Stimulated activated CD4-positive, alpha-beta T cell treated with anti-CD3 and anti-CD28 coated beads, Interleukin-1b, Interleukin-23, amount 100 ng/mL, for 48 hours (primary cell): ENCODE results near the gene IKZF1.
A peak's percentile ranks its signal among the peaks of the same experiment; 100 is the strongest.

ENCODE experiments used
- DNase-seq: peaks from one replicate; pipeline ENCODE4 v3.0.0-alpha.2; 2020

IKZF1 gene

DNA sequence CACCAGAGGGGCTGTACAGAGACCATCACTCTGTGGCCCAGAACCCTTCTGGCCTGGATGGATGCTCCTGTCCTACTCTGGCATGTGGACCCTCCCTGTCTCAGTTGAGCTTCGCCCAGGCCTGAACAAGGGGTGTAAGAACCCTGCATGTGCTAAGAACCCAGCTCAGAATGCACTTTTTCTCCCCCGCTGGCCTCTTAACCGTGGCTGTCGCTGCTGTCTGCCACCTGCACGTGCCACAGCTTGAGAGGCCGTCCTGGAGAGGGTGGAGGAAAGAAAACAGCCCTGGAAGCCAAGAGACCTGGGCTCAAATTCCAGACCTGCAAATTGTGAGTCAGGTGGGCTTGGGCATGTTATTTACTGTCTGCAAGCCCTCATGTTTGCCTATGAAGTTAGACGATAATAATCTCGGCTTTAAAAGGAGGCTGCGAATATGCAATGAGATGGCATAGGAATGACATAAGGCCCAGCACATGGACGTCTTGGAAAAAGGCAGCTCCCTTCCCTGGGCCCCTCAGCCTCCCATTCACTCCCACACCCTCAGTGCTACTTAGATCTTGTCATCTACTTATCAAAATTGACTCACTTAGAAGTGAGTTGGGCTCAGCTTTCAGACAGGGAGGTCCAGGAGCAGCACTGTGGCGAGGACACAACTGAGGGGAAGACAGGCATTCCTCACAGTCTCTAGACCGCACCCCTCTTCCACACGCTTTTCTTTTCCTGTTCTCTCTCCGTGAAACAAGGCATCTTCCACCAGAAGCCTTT, 114.2 kb downstream of the IKZF1 start:
- DNase-seq, result no peak

DNA sequence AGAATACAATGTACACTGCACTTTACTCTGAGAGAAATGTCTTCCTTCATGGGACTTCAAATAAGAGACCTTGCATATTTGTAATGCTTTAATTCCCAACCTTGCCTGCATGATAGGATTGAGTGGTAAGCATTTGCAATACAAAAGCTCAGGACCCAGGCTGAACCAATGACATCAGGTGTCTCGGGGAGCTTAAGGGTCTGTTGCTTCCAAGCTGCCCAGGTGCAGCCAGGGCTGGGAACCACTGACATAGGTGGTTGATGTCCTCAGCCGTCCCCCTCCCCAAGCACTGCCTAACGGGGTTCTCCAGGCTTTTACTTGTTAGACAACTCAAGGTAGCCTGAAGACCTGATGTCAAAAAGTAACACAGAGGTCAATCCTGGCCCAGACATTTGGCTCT, 116.5 kb downstream of the IKZF1 start:
- DNase-seq, result no peak

DNA sequence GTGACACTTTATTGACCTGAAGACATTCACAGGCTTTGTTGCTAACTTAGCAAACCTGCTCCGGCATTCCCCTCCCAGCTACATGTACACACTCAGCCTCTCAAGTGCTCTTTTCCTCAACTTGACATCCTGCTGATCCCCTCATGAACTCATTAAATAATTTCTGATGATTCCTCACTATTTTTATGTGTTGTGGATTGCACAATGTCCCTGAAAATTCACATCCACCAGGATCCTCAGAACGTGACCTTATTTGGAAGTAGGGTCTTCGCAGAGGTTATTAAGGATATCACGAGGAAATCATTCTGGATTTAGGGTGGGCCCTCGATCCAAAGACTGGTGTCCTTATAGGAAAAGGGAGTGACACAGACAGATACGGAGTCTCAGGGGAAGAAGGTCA, 118.3 kb downstream of the IKZF1 start:
- no peak for DNase-seq

DNA sequence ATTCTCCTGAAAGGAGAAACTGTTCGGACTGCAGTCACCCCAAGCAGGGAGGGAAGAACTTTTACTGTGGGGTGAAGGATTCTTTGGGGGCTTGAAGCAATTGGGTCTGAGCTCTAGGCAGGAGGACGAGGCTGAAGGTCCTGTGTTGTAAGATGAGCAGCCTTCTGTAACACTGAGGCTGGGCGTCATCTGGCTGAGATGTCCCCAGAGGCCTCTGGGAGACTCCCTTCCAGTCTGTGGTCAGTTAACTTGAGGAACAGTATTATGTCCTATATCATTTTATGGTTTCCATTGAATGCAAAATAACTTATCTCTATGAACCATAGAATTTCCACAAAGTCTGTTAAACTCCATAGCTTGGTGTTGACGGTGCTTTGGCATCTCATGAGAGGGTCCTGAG, 119.3 kb downstream of the IKZF1 start:
- DNase-seq, result no peak

DNA sequence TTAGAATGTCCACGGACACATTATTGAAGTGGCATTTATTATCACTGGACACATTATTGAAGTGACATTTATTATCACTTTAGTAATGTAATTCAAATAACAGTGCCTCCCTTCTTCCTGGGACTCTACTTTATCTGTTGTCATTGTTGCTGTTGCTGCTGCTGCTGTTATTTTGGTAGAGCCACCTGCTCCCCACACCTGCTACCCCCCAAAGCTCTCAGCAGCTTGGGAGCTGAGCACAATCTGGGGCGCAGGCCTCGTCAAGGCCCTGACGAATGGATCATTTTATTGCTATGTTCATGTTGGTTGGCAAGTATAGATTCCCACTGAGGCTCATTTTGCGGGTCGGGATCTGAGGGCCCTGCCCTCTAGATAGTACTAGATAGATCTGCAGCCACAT, 120.8 kb downstream of the IKZF1 start:
- no peak for DNase-seq

DNA sequence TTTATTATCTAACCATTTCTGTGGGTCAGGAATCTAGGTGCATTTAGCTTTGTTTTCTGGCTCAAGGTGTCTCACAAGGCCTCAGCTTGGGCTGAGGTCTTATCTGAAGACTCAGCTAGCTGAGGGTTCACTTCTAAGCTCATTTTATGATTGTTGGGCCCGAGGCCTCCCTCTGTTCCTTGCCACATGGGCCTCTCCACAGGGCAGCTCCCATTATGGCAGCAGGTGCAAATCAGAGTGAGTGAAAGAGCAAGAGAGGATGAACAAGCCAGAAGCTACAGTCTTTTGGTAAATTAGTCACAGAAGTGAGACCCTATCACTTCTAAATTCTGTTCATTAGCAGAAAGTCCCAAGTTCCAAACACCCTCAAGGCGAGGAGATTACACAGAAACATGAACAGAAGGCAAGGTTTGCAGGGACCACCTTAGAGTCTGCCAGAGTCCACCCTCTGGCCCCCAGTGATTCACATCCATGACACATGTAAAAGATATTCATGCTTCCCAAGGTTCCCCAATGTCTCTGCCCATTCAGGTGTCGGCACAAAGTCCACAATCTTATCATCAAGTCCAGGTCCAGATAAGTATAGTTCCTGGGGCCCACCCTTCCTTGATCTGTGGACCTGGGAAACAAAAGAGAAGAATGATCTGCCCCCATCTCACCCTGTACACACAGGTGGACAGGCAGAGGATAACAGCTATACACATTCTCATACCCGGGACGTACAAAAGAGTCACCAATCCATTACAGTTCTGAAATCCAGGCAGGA, 121.9 kb downstream of the IKZF1 start:
- no peak for DNase-seq

DNA sequence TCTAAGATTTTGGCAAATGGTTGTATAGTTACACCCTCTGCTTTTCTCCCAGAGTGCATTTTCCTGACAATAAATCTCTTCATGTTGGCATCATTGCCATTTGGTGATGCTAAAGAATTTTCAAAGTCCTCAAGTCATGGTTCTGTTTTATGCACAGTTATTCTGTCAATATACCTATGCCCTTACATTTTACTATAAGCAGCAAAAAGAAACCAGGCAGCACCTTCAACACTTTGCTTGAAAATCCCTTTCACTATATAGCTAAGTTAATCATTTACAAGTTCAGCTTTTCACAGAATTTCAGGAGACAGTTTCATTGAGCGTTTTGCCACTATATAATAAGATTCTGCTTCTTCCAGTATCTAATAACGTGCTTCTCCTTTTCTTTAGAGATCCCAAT, 123.0 kb downstream of the IKZF1 start:
- DNase-seq, result no peak

DNA sequence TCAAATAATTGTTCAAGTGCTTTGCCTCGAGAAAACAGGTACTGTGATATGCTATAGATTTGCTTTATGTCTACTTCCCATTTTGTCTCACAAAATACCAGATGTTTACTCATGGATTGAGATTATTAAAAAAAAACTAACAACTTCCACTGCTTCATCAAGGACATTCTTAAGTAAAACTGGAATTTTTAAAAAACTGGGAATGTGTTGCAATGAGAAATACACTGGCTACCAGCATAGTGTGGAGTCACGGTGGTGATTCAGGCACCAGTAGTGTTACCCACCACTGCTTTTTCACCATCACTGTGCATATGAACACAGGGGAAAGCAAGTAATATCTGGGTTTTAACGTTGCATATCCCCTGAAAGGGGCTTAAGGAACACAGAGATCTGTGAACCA, 124.4 kb downstream of the IKZF1 start:
- no peak for DNase-seq

DNA sequence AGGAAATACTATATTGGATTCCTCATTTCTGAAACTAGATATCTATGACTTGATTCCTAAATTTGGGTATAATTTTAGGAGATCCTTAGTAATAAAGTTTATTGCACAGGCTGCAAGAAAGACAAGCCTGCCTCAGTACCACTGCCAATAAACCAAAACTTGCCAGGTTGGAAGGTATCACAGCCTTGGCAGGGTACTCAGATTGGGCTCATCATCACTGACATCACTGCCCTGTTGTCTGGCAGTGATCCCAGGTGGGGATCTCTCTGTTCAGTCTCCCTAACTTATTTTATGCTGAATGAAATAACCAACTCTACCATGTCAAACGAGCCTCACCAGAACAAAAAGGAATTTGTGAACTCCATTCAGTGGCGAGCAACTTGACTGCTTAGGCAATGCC, 126.8 kb downstream of the IKZF1 start:
- no peak for DNase-seq

DNA sequence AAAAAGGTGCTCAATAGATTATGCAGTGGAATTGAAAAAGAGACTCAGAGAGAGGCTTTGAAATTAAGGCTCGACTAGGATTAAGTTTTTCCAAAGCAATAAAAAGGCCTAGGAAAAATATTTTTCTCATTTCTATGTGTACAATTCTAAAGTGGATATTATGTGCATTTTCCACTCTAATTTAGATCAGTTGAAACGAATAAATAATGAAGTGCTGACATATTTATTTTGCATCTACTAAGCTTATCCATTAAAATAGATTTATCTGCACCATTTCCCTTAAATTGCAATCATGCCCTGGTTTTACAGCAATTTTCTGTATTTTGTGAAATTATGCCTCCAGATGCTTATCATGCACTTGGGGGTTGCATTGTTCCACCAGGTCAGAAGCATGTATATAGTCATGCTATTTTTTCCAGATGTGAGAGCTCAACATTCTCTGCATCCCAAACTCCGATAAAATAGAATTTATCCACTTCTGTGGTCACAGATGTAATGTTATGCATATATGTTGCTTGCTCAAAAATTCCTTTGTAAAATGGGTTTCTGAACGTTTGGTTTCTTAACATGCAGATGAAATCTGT, 127.3 kb downstream of the IKZF1 start:
- DNase-seq, result no peak

DNA sequence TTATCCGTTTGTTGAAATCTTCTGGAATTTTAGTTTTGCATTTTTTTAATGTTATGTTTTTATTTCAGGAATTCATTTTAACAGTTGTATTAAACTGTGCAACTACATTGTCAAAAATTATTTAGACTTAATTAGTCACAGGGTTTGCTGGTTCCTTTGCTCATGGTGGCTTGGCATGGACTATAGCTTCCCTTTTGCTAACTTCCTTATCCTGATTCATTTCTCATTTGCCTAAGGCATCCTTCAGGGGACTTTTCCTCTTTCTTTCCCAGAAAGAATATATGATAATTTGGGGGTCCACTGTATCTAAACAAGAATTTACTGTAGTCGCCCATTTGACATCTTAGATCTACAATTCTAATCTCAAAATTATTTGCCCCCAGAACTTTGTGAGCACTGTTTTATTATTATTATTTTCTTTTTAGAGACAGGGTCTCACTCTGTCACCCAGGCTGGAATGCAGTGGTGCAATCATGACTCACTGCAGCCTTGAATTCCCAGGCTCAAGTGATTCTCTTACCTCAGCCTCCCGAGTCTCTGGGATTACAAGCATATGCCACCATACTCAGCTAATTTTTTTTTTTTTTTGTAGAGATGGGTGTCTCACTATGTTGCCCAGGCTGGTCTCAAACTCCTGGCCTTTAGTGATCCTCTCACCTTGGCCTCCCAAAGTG, 131.8 kb downstream of the IKZF1 start:
- no peak for DNase-seq

DNA sequence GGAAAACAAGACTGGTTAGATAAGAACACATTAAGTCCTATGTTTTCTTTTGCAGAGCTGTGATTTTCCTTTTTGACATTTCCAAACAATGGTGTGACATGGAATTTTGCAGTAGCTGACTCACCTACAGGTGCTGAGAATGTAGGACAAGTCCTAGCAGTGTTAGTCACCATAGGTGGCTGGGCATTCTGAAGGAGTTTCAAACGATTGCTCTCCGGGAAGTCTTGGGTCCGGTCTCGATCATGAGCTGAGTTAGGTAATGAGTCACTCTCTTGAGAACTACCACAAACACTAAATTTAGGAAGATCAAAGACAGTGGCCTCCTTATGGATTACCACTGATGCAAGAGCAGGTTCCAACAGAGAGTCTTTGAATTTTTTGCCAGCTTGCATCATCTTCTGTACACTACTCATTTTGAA, 142.0 kb downstream of the IKZF1 start:
- DNase-seq, result peak; percentile 30

DNA sequence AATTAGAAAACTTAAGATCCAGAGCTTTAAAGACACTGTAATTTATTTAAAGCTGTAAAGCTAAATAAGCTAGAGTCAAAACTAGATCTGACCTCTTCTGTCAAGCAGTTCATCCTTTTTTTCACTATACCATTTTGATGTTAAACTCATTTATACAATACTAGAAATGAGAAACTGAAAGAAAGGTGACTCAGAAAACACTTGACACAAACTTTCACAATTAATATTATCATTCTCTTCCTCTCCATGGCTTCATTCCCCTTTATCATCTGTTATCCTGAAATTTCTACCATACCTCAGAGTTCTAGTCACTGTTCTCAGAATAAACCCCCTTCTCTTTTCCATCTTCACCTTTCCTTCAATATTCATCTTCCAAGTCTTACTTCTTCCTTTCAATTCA, 144.3 kb downstream of the IKZF1 start:
- no peak for DNase-seq

DNA sequence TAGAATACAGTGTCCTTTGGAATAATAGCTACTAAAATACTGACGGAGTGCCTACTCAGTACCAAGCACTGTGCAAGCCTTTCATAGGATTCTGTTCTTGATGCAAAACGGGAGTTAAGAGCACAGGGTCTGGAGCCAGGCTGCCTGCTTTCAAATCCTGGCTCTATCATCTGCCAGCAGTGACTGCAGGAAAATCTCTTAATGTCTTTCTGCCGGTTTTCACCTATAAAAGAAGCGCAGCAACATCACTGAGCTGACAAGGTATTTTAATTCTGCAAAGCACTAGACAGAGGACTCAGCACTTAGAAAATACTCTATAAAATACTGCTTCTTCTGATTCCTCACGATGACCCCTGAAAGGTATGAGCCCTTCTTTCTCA, 145.0 kb downstream of the IKZF1 start:
- DNase-seq, result no peak

DNA sequence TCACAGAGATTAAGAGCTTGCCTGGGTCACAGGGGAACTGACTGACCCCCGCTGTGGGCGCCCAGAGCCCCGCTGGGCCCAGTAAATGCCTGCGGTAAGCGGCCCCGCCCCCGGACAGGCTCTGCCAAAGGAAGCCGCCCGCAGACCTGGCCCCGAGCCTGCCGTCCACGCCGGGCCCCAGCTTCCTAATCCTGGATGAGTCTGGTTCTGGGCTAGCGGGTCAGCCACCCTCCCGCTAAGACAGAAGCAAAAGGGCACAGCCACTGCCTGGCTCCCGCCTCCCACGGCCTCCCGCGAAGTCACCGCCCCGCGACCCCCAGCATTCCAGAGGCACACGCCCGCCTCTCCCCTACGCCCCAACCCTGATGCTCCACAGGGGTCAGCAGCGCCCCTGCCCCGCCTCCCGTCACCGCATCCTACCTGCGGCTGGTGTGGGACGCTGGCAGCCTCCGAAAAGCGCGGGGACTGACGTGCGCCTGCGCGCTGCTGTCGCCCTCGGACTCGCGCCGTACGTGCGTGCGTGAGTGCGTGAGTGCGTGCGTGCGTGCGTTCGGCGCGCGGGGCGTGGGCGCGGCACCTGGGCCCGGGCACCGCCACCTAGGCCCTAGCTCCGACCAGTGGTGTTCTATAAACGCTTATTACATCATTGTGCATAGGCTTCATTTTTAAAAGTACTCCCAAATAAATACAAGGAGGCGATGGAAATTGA, 145.5 kb downstream of the IKZF1 start, which contains the start of gene FIGNL1:
Gene FIGNL1 (minus strand): TSS at position 470 of the 709 bp plus-strand sequence. CDS start 3,063 bp downstream, outside the sequence.
- DNase-seq, result peak; percentile 84

DNA sequence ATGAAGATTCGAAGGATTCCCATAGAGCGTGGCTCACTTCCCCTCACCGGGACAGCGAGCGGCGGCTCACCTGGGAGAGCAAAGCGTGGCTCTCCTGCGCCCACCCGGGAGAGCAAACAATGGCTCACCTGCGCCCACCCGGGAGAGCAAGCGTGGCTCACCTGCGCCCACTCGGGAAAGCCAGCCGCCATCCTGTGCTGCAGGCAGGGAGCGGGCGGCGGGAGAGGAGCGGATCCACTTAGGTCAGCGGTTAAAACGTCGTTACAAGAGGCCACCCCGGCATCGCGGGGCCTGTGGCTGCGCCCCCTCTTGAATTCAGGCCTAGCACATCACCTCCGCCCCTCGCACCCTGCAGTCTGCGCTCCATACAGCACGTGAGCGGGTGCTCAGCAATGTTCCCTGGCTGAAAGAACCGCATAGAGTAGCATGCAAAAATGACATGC, 146.1 kb downstream of the IKZF1 start:
- DNase-seq, result peak; percentile 27
